Activated T-cell treated with anti-CD3 and anti-CD28 coated beads for 4 hours (primary cell): ENCODE measurements around the gene MRPL51.
"Not testable (repeated sequence)": the region's sequence is repeated elsewhere in the genome, so short reads cannot be mapped to it uniquely, and the experiment has no call there.

Experiments
- DNase-seq: peaks from one replicate; pipeline ENCODE4 v3.0.0-alpha.2; 2020

The MRPL51 gene

DNA sequence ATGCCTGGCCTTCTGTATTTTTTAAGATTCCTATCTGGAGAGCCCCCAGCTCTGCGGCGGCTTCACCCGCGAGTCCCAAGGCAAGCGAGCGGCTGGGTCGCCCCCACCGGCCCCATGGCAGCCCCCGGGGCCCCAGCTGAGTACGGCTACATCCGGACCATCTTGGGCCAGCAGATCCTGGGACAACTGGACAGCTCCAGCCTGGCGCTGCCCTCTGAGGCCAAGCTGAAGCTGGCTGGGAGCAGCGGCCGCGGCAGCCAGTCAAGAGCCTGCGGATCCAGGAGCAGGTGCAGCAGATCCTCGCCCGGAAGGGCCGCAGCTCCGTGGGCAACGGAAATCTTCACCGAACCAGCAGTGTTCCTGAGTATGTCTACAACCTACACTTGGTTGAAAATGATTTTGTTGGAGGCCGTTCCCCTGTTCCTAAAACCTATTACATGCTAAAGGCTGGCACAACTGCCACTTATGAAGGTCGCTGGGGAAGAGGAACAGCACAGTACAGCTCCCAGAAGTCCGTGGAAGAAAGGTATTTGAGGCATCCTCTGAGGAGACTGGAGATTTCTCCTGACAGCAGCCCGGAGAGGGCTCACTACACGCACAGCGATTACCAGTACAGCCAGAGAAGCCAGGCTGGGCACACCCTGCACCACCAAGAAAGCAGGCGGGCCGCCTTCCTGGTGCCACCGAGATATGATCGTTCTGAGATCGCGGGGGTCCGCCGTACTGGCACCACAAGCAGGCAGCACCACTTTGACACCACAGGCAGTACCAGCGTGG, 15.3 kb downstream of the MRPL51 start:
- not testable (repeated sequence) for DNase-seq

DNA sequence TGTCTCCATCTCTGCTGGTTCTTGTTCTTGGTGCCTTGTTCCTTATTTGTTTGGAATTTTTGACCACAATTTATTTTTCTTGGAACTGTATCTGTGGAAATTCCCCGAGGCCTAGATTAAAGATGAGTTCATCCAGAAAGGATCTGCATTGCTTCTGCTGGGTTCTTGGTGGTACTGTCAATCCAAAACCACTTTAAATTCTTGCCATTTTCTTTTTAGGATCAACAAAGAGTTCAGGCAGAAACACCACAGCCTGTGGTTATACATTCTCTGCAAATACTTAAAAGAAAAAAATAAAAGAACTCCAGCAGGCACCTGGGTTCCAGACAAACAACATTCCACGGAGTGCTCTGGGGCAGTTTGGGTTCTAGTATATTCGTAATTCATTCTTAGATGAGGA, 16.6 kb downstream of the MRPL51 start:
- no peak for DNase-seq

DNA sequence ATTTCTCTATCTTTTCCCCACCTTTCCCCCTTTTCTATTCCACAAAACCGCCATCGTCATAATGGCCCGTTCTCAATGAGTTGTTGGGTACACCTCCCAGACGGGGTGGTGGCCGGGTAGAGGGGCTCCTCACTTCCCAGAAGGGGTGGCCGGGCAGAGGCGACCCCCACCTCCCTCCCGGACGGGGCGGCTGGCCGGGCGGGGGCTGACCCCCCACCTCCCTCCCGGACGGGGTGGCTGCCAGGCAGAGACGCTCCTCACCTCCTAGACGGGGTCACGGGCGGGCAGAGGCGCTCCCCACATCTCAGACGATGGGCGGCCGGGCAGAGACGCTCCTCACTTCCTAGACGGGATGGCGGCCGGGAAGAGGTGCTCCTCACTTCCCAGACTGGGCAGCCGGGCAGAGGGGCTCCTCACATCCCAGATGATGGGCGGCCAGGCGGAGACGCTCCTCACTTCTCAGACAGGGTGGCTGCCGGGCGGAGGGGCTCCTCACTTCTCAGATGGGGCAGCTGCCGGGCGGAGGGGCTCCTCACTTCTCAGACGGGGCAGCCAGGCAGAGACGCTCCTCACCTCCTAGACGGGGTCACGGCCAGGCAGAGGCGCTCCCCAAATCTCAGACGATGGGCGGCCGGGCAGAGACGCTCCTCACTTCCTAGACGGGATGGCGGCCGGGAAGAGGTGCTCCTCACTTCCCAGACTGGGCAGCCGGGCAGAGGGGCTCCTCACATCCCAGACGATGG, 17.7 kb downstream of the MRPL51 start:
- DNase-seq: not testable (repeated sequence)

DNA sequence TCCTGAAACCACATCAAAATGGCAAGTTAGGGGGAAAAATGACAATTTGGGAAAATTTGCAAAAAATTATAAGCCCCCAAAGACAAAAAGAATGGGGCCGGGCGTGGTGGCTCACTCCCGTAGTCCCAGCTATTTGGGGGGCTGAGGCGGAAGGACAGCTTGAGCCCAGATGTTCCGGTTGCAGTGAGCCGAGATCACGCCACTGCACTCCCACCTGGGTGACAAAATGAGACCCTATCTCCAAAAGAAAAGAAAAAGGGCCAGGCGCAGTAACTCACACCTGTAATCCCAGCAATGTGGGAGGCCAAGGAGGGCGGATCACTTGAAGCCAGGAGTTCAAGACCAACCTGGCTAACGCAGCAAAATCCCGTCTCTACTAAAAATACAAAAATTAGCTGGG, 20.6 kb downstream of the MRPL51 start:
- no peak for DNase-seq

DNA sequence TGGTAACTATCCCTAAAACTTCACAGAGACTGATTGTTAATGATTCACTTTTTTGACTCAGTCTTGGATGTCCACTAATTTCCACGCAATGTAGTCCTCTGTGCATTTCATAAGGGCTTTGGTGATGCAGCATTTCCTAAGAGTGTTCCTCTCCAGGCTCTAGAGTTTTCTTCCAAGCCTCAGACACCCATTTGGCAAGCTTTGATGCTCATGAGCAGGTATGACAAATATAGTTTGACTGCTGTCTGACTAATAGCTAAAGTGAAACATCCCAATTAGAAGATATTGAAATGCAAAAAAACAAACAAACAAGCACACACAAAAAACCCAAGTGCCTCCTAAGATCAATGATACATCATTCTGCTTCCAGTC, 21.1 kb downstream of the MRPL51 start:
- no peak for DNase-seq

DNA sequence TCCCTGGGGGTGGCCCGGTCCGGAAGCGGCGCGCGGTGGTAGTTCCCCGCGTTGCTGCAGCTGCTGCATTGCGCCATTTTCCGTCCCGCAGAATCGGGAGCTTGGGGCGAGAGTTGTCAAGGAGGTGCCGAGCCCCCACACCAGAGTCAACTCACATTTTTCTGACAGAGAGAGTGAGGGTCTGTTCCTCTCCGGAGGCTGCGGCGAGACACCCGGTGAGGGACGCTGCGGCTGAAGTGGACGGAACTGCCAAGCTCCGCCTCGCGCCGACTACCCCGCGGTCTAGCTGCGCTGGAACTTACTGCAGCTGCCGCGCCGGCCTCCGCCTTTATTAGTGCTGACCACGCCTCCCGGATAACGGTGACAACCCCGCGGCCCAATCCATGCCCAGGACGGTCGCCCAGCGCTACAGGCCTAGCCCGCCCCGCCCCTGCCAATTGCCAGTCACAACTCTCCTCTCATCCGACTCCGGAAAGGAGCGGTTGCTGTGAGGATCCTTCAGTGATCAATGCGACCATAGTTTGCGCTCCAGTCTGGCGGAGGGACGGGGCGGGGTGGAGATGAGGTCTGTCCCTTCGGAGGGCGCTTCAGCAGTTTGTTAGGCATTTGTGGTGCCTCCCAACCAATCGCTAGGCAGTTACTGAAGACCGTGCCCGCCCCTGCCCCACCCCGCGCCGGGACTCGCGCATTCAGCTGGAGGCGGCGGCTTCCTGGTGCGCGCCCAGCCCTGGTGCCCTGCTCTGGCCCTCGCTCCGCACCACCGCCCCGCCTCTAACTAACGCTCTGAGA, 22.5 kb downstream of the MRPL51 start, which contains the start of gene VAMP1:
Gene VAMP1 (minus strand): TSS at position 303 of the 789 bp plus-strand sequence. CDS start 146 bp downstream, at position 157.
- DNase-seq: peak; percentile 94

DNA sequence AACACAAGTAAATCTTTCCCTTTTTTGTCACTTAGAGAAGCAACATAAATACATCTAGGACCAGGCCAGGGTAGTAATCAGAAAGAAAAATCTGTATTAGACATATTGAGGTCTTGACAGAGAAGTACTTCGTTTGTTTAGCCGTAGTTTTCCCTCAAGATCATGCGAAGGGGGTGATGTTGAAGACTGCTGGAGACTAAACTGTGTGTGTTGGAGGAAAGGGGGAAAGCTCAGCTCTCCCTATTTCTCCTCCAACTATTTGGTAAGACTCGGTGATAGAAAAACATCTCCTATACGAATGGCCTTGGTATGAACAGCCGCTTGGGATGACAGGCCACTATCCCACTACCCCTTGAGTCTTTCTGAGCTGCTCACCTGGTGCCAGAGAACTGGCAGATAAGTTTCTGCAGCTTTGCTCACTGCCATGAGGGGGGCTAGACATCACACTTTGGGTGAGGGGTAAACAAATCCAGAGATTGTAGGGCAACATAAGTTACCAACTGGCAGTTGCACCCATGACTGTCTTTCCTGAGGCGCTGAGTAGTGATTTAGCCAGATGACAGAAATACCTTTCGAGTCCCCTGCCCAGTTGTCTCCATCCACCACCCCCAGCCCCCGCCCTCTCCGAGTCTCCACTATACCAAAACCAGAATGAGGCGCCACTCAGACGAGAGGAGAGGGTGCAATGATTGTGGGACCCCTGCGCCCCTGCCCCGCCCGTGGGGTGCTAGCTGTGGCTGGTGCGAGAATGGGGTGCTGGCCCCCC, 23.3 kb downstream of the MRPL51 start:
- no peak for DNase-seq

DNA sequence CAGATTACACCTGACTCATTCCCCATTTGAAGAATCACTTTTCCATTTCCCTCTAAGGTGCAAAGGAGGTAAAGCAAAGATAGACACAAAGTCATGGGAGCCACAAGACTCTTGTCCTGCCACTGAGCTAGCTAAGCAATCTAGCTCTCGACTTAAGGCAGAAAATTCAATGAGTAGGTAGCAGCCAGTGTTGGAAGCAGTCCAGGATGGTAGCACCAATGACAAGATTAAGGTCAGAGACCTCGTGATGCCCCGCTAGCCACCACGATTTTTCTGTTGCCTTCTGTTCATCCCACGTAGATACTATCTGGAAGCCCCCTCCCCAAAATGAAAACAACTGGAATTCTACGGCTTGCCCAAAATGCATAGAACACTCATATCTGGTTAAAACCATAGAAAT, 24.0 kb downstream of the MRPL51 start:
- DNase-seq: no peak

DNA sequence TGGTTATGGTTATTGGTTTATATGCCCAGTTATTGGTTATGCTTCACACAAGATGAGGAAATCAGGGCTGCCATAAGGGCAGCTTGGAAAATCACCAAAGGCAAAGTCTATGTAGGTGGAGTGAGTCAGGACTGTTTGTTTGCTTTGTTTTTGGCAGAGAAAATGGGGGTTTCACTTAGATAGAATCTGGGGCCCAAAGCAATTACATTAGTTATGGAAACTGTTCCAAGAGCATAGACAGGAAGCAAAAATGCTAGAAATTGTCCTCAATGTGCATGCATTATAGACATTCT, 24.8 kb downstream of the MRPL51 start:
- no peak for DNase-seq

DNA sequence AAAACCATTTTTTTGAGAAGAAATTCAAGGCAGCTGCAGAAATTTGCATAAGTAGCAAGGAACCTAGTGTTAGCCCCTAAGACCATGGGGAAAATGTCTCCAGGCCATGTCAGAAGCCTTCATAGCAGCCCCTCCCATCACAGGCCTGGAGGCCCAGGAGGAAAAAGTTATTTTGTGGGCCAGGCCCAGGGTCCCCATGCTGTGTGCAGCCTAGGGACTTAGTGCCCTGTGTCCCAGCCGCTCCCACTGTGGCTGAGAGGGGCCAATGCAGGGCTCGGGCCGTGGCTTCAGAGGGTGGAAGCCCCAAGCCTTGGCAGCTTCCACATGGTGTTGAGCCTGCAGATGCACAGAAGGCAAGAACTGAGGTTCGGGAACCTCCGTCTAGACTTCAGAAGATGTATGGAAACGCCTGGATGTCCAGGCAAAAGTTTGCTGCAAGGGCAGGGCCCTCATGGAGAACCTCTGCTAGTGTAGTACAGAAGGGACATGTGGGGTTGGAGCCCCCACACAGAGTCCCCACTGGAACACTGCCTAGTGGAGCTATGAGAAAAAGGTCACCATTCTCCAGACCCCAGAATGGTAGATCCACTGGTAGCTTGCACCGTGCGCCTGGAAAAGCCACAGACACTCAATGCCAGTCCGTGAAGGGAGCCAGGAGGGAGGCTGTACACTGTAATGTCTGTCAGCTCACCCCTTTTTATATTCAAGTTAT, 25.3 kb downstream of the MRPL51 start:
- DNase-seq: not testable (repeated sequence)

DNA sequence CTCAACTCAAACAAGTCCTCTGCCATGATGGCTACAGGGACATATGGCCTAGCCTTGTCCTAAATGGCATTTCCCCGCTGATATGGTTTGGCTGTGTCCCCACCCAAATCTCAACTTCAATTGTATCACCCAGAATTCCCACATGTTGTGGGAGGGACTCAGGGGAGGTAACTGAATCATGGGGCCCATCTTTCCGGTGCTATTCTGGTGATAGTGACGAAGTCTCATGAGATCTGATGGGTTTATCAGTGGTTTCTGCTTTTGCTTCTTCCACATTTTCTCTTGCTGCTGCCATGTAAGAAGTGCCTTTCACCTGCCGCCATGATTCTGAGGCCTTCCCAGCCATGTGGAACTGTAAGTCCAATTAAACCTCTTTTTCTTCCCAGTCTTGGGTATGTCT, 26.3 kb downstream of the MRPL51 start:
- DNase-seq: not testable (repeated sequence)

DNA sequence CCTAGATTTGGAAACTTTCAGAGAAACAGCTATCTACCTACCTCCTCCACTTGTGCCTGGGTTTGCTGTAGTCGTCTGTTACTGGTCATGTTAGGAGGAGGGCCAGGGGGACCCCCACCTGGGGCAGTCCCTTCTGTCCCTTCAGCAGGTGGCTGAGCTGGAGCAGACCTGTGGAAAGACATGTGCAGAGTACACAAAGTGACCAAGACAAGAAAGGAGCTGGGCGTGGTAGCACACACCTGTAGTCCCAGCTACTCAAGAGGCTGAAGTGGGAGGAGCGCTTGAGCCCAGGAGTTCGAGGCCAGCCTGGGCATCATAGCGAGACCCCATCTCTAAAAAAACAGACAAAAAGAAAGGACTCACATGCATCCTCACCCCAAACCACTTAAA, 26.9 kb downstream of the MRPL51 start:
- DNase-seq: no peak

DNA sequence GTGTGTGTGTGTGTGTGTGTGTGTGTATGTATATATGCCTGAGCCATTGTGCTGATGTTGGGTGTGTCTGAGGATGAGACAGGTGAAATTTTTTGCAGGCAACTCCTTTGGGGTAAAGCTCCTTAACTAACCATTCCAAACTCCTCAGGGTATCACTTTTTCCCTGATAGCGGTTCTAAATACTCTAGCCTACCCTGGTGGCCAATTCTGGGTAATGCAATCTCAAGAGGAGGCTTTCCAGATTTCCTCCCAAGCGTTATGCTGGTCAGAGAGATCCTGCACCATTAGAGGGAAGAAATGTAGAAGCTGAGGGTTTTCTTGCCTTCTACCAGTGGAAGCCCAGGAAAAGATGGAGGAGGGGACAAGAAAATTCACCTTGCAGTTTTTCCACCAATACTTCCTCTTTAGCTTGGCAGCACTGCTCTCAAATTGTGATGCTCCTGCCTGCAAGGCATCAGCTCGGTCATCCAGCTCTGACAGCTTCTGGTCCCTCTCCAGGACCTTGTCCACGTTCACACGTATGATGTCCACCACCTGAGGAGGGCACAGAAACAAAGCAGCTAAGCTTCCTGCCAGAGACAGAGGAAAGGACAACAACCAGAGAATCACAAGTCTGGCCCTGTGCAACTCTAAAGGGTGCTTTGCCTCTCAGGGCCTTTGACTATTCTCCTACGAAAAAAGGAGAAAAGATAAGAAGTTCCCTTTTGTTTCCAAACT, 27.4 kb downstream of the MRPL51 start:
- DNase-seq: no peak

DNA sequence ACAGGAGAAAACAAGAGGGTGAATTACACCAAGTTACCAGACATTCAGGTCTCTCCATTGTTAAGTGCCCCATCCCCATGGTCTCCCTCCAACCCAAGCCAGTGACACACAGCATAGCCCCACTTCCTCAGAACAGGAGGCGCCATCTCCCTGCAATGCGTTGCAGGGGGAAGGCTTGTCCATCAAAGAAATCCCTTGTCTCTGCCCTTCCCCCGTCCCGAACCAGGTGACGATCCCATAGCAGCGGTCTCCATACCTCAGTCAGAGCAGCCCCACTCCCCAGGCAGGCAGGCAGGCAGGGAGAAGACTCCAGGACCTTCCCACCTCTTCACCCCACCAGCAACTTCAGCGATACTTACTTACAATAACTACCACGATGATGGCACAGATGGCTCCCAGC, 28.5 kb downstream of the MRPL51 start:
- no peak for DNase-seq

DNA sequence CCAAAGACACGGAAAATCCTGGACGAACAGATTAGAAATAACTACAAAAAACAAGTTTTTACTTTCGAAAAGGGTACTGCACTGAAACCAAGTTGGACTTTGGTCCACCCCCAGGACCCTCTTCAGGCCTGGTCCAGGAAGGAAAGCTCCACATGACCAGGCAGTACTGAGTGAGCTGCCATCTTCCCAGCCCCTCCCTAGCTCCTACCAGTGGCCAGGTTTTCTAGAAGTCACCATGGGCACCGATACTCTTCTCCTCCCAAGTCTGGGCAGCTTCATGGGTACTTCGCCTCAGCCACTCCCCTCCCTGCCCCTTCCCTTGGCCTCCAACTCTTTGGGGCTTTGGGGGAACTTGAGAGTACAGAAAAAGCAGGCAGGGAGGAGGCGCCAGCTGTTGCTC, 29.2 kb downstream of the MRPL51 start:
- DNase-seq: no peak

DNA sequence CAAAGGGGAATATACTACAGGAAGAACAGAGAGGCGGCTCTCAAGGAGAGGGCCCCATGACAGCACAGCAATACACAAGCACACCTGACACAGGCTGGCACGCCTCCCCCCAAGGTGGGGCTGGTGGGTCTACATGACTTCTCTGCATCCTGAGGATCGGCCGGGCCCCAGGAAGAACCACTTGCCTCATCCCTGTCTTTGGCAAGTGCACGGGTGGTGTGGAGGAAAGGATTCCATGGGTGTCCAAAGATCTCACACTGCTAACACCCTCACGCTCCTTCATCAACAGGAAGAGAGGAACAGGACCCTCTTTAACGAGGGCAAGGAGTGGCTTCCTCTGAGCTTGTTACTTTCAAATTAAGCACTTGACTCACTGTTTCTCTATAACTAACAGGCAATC, 29.8 kb downstream of the MRPL51 start:
- DNase-seq: no peak

DNA sequence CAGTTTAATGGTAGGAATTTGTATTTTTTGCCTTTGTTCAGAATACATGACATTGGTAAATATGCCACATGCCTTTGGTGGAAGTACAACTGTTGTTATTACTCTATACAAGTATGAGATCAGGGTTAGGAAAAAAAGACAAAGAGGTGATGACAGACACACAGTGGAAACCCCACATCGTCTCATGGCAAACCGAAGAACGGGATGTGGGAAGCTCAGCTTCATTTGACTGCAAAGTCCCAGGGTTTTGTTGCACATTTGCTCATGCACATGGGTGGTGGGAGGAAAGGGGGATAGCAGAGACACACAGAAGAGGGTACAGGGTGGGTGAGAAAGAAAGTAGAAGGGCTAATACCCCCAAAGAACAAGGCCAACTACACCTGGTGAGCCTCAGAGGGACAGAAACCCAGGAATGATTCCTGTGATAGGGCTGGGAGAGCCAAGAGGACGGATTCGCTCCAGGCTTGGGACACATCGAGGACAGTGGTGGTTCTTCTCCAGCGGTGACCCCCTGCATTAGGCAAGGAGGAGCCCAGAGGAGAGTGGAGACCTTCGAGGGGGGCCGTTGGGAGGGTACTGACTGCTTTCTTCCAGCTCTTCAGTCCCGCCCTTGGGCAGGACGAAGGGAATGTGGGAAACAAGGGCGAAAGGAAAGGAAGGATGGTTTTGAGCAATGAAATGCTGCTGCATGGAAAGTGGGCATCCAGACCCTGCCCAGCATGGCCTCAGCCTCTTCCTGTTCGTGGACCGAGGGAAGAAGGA, 30.6 kb downstream of the MRPL51 start:
- DNase-seq: no peak

DNA sequence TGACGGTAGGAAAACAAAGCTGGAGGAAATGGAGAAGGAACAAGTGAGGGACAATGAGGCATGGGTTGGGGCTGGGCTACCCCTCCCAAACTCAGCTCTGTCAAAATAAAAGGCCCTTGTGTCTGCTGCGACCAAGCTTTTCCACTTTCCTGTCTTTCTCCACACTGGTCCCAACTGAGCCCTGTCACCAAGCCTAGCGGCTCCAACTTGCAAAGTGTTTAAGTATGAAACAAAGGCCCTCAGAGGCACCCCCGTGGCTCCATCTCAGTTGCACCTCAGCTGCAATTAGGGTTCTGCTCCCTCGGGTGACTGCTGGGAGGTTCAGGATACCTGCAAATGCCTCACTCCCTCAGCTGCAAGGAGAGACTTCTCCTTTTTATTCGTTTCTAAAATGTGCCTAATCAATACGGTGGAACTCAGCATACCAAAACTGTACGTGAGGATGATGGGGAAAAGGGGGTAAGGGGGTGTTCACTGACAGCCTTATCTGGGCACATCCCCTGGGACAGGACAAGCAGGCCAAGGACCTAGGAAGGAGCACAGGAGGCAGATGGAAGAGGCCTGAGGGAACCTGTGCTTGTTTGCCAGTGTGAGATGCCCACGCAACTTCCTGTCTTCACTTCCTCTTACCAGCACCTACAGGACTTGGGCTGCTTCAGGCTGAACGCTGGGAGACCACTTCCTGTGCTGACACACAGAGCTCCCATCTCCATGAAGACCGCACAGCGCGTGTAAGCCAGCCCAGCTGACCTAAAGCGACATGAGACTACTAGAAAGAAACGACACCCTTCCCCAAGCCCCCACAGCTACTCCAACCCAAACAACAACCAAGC, 31.4 kb downstream of the MRPL51 start:
- peak; percentile 56 for DNase-seq

DNA sequence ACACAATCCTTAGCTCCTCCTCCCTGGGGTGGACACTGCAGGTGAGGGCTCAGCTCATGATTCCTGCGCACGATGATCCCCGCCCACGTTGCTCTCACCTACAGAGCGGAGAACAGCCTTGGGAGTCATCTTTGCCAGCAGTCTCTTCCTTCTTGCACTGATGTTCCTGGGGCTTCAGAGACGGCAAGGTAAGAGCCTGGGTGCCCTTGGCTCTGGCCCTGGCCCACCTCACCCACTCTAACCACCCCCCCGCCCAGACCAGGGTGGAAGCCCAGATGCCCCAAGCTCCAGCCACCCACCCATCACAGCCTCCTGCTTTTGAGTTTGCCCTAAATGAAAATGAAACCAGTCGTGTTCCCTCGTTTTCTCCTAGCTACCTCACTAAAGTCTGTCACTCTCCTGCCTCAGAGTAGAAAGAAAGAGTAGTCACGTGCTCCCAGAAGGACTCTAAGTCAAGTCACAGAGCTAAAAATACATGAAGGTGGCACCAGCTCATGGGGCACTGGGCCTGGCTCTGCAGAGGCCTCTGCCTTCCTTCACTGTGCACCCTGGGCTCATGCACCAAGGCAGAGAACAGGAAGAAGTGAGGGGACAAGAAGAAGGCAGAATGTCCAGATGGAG, 32.2 kb downstream of the MRPL51 start:
- DNase-seq: peak; percentile 29

DNA sequence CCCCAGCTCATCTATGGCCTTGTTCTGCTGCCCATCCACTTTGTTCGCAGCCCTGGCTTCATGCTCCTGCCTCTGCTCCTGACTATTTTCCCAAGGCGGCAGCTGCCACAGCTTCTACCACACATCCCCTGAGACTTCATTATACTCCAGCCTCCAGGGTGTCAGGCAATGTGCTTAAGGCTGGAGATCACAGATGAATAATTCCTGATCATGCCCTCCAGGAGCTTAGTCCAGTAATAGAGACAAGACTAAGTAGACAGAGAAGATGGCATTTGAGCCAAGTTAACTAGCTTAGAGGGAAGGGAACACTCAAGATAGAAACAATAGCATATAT, 34.1 kb downstream of the MRPL51 start:
- DNase-seq: no peak
